Fibroblast of mammary gland (primary cell): ENCODE measurements around the gene PHKA1.
A peak's percentile ranks its signal among the peaks of the same experiment; 100 is the strongest.
"Not testable (repeated sequence)": the region's sequence is repeated elsewhere in the genome, so short reads cannot be mapped to it uniquely, and the experiment has no call there.

Source experiments
- DNase-seq: peaks from one replicate; pipeline ENCODE4 v3.0.0-alpha.2; 2010; ENCODE audit warnings: low read depth
- H3K4me3 ChIP-seq: 2 replicates; pipeline ENCODE4 v1.5.1; 2011; ENCODE audit warnings: low read depth, mild to moderate bottlenecking, low read length, moderate library complexity; ENCODE audit not compliant: control insufficient read depth
- TF ChIP-seq, protein P1 (sequence below): conservative IDR thresholded peaks from 2 replicates; pipeline ENCODE4 v1.5.1; 2011; ENCODE audit warnings: low read depth, low read length, inconsistent platforms; ENCODE audit not compliant: control insufficient read depth, insufficient read depth

PHKA1 gene

DNA sequence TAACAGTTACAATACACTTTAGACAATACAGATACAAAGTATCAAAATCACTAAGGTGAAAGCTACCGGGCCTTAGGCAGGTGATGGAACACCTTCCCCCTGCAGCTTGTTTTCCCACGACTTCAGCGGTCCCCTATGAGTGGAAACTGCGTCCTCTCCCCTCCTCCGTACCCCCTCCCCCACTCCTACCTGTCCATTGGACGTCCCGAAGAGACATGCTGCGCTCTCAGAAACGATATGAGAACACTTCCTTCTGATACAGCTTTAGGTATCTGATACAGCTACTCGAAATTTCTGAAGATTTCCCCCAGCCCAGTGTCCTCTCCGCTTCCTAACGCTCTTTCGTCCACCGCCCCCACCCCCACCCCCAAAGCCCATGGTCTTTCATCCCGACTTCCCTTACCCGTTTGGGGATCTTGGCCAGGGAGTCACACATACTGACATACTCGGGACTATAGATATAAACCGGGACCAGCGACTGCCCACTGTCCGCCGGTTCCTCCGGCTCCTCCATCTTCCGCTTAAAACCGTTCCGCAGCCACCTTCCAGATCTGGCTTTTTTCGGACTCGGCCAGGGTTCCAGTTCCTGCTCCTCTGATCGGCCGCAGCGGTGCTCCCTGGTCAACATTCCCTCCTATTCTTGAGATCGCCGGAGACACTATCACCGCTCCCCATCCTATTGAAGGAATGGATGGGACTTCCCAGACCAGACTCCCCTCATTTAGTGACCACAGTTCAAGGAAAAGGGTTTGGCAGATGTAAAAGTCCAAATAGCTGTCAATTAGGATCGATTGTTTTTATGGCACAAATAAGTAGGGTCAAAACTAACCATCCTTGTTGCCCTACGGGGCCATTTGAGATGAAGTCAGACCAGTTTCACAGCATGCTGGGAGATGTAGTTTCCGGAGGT lies 141.6 kb downstream of the PHKA1 start, which contains the start of gene HDAC8:
HDAC8 (minus strand) TSS at position 596 of the 910 bp plus-strand sequence; CDS start at position 514, 82 bp downstream.
- H3K4me3 ChIP-seq, result peak within 1 kb of the TSS; percentile 63
- DNase-seq, result peak; percentile 87
- TF ChIP-seq, protein P1, sequence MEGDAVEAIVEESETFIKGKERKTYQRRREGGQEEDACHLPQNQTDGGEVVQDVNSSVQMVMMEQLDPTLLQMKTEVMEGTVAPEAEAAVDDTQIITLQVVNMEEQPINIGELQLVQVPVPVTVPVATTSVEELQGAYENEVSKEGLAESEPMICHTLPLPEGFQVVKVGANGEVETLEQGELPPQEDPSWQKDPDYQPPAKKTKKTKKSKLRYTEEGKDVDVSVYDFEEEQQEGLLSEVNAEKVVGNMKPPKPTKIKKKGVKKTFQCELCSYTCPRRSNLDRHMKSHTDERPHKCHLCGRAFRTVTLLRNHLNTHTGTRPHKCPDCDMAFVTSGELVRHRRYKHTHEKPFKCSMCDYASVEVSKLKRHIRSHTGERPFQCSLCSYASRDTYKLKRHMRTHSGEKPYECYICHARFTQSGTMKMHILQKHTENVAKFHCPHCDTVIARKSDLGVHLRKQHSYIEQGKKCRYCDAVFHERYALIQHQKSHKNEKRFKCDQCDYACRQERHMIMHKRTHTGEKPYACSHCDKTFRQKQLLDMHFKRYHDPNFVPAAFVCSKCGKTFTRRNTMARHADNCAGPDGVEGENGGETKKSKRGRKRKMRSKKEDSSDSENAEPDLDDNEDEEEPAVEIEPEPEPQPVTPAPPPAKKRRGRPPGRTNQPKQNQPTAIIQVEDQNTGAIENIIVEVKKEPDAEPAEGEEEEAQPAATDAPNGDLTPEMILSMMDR, result no peak

DNA sequence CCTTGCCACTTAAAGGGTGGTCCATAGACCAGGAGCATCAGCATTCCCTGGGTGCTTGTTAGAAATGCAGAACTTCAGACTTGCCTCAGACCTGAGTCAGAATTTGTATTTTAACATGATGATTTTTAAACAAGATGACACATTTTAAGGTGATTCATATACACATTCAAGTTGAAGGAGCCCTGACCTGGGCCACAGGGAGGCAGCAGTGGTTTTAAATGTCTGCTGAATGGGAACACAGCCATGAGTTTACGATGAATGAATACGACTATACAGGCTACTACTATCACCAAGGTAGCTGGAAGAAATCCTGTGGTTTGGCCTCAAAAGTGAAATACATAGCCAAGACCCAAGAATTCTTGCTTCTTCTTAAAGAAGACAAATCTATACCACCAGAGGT lies 144.3 kb downstream of the PHKA1 start:
- peak; percentile 90 for DNase-seq
- no peak overlapping the region for H3K4me3 ChIP-seq
- TF ChIP-seq, protein P1, result peak; percentile 34

DNA sequence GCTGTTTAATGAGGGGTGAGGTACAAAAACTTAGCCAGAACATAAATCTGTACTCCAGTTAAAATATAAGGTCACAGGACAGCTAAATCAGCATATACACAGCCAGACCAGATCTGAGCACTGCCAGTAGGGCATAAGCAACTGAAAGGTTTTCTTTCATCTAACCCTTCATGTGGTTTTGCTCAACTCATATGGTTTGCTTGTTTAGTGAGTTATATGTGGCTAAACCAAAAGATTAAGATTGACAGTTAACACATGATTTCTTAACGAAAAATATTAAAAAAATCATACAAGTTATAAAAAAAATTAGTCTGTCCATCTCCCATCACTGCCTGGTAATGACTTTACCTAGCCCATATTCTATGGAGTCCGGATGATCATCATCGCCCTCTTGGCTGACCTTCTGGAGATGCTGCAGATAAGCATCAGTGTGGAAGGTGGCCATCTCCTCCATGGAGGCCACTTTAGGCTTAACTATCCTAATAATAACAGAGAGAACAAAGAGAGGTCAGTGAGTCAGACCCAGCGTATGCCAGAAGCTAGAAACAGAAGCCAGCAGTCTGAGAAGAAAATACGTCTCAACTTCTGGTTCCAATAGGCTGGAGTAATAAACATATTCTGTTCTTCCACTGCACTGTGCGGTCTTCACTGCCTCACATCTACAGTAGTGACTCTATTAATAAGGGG lies 145.6 kb downstream of the PHKA1 start:
- TF ChIP-seq, protein P1, result no peak
- H3K4me3 ChIP-seq, result no peak overlapping the region
- peak; percentile 71 for DNase-seq

DNA sequence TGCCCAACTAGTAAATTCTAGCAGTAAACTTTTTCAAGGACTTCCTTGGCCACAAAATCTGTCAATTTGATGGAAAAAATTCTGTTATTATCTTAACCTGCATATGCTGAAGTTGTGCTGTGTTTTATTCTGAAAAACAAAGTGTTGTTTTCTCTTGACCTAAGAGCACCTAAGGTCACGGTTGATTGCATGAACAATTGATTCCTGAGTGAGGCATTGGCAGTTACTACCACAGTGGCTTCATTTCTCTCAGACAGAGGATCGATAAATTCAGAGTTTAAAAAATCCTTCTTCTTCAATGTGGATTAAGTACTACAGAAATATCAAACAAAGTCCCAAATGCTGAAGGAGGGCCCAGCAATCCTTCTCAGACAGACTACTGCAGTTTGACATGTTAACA lies 147.7 kb downstream of the PHKA1 start:
- TF ChIP-seq, protein P1, result no peak
- no peak for DNase-seq
- H3K4me3 ChIP-seq, result no peak overlapping the region

DNA sequence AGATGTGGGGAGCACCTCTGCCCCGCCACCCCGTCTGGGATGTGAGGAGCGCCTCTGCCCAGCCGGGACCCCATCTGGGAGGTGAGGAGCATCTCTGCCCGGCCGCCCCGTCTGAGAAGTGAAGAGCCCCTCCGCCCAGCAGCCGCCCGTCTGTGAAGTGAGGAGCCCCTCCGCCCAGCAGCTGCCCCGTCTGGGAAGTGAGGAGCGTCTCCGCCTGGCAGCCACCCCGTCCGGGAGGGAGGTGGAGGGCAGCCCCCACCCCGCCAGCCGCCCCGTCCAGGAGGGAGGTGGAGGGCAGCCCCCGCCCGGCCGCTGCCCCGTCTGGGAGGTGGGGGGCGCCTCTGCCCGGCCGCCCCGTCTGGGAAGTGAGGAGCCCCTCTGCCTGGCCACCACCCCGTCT lies 154.5 kb downstream of the PHKA1 start:
- not testable (repeated sequence) for H3K4me3 ChIP-seq

DNA sequence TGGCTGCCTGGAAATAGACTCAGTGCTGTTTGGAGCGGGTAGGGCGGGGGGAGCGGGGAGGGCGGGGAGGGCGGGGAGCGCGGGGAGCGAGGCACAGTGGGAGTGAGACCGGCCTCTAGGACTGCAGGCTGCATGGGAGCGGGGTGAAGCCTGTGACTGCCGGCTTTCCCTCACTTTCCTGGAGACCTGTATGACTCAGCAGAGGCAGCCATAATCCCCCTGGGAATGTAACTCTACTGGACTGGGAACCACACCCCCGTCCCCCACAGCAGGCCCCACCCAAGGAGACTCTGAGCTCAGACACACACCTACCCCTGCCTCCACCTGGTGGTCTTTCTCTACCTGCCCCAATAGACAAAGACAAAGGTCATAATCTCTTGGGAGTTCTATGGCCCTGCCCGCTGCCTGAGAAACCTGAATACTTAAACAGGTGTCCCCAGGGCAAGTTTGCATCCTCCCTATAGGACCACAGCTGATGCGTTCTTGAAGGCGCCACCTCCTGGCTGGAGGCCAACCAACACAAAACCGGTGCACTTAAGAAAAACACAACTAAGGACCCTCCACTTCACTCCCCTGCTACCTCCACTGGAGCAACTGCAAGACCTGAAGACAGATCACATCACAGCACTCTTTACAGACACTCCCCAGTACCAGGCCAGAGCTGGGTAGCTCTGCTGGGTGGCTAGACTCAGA lies 159.5 kb downstream of the PHKA1 start:
- no peak overlapping the region for H3K4me3 ChIP-seq
- peak; percentile 25 for DNase-seq
- TF ChIP-seq, protein P1, result no peak

More for the DNA sequence above, 154.5 kb downstream of the PHKA1 start:
- DNase-seq, result not testable (repeated sequence)

DNA sequence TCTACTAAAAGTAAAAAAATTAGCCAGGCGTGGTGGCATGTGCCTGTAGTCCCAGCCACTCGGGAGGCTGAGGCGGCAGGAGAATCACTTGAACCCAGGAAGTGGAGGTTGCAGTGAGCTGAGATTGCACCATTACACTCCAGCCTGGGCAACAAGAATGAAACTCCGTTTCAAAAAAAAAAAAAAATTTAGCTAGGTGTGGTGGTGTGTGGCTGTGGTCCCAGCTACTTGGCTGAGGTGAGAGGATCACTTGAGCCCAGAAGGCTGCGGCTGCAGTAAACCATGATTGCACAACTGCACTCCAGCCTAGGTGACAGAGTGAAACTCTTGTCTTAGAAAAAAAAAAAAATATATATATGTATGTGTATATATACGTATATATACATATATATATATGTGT lies 161.7 kb downstream of the PHKA1 start:
- not testable (repeated sequence) for DNase-seq, H3K4me3 ChIP-seq
